HCT116 (cell line): ENCODE measurements around the gene PGAP3. TPM values are rescaled to one million over a fixed set of nuclear protein-coding genes. Genes with fewer than 3 reads are reported as not detected.

ENCODE experiments used
- ATAC-seq: fragments of 200-7000 bp; cut with Tn5 transposase; 2 replicates; pipeline ENCODE4 v1.9.1; 2020; ENCODE audit warnings: mild to moderate bottlenecking, moderate library complexity
- BruUV-seq: library from RNA; stranded (reverse); fragments of 400-500 nt; replicated peaks from 2 replicates; lab custom pipeline; 2021; lab: Mats Ljungman, UMichigan
- CTCF ChIA-PET: fragments of 300-600 bp; sonication (Branson Sonifier 250); formaldehyde crosslinking; loops from one replicate; lab custom pipeline; 2021; ENCODE audit warnings: antibody characterized with exemption; lab: Charles Lee
- POLR2A ChIA-PET: fragments of 300-600, 350-600 bp; sonication (Branson Sonifier 250); formaldehyde crosslinking; loops from one replicate; lab custom pipeline; 2021; ENCODE audit warnings: antibody characterized with exemption; lab: Charles Lee
- RAD21 ChIA-PET, 2 experiments: fragments of 300-600 bp; sonication (Branson Sonifier 250); formaldehyde crosslinking; loops; one replicate each; lab custom pipeline; 2023; ENCODE audit warnings: low total read pairs in 2 of 2; ENCODE audit not compliant: uncharacterized antibody in 2 of 2, unreplicated experiment in 2 of 2, low non-redundant PET in 1 of 2; lab: Charles Lee
- DNase-seq: peaks from one replicate; pipeline ENCODE4 v3.0.0-alpha.2; 2010; ENCODE audit warnings: low read depth, low spot score
- H2AFZ ChIP-seq: fragments of 200-600 bp; shearing (Covaris generic), sonication (generic); 2 replicates; pipeline ENCODE4 v1.6.1; 2017; ENCODE audit warnings: low read depth, mixed run types, mixed read lengths, antibody characterized with exemption, low read length; ENCODE audit not compliant: poor library complexity, severe bottlenecking
- H3K27ac ChIP-seq: 2 replicates; pipeline ENCODE4 v1.5.1; 2012; ENCODE audit warnings: low read depth, low read length
- H3K27me3 ChIP-seq: fragments of 200-600 bp; sonication (generic); 2 replicates; pipeline ENCODE4 v1.6.1; 2016; ENCODE audit warnings: mixed run types, low read length, mixed read lengths; ENCODE audit not compliant: insufficient read depth
- H3K36me3 ChIP-seq, 2 experiments: fragments of 200-500 bp in 1 of 2; fragments of 200-600 bp in 1 of 2; sonication (Bioruptor generic) in 1 of 2; sonication (generic) in 1 of 2; 2 replicates each; pipeline versions ENCODE4 v1.5.1 to v1.6.1; 2014 to 2016; ENCODE audit warnings: low read length in 2 of 2, inconsistent platforms in 1 of 2, mixed read lengths in 1 of 2, mixed run types in 1 of 2; ENCODE audit not compliant: insufficient read depth in 2 of 2, control insufficient read depth in 1 of 2
- H3K4me1 ChIP-seq, 2 experiments: fragments of 200-600 bp in 1 of 2; sonication (generic) in 1 of 2; 2 replicates each; pipeline versions ENCODE4 v1.5.1 to v1.6.1; 2012 to 2017; ENCODE audit warnings: low read length in 2 of 2, inconsistent platforms in 1 of 2, mild to moderate bottlenecking in 1 of 2, mixed read lengths in 1 of 2, mixed run types in 1 of 2, moderate library complexity in 1 of 2; ENCODE audit not compliant: insufficient read depth in 2 of 2, control insufficient read depth in 1 of 2
- H3K4me2 ChIP-seq: fragments of 200-600 bp; sonication (generic); 2 replicates; pipeline ENCODE4 v1.6.1; 2017; ENCODE audit warnings: mixed run types, low read length, mixed read lengths
- H3K4me3 ChIP-seq, 2 experiments: fragments of 200-600 bp in 1 of 2; sonication (generic) in 1 of 2; replicated peaks in 1 of 2; 2 replicates each; pipeline ENCODE4 v1.5.1; 2011 to 2016; ENCODE audit warnings: low read length in 2 of 2, control low read depth in 1 of 2, low read depth in 1 of 2, mild to moderate bottlenecking in 1 of 2, mixed read lengths in 1 of 2, mixed run types in 1 of 2
- H3K79me2 ChIP-seq: fragments of 200-600 bp; sonication (generic); 2 replicates; pipeline ENCODE4 v1.6.1; 2017; ENCODE audit warnings: mild to moderate bottlenecking, mixed run types, low read length, moderate library complexity, mixed read lengths; ENCODE audit not compliant: insufficient read depth
- H3K9ac ChIP-seq: fragments of 200-600 bp; sonication (generic); 2 replicates; pipeline ENCODE4 v1.6.1; 2016; ENCODE audit warnings: low read length, mixed read lengths
- H3K9me2 ChIP-seq: fragments of 200-600 bp; sonication (generic), shearing (Covaris generic); 2 replicates; pipeline ENCODE4 v1.6.1; 2017; ENCODE audit warnings: mixed run types, mild to moderate bottlenecking, moderate library complexity; ENCODE audit not compliant: insufficient read depth
- H3K9me3 ChIP-seq, 2 experiments: fragments of 200-500 bp in 1 of 2; fragments of 200-600 bp in 1 of 2; sonication (Bioruptor generic) in 1 of 2; sonication (generic) in 1 of 2; 2 replicates each; pipeline ENCODE4 v1.6.1; 2014 to 2017; ENCODE audit warnings: low read length in 2 of 2, mixed read lengths in 2 of 2, inconsistent platforms in 1 of 2, low read depth in 1 of 2, mild to moderate bottlenecking in 1 of 2, mixed run types in 1 of 2, moderate library complexity in 1 of 2; ENCODE audit not compliant: control insufficient read depth in 1 of 2, insufficient read depth in 1 of 2
- H4K20me1 ChIP-seq: fragments of 200-600 bp; sonication (generic), shearing (Covaris generic); 2 replicates; pipeline ENCODE4 v1.6.1; 2017; ENCODE audit warnings: mixed run types, mild to moderate bottlenecking, moderate library complexity; ENCODE audit not compliant: insufficient read depth
- EZH2phosphoT487 ChIP-seq: fragments of 200-600 bp; IDR thresholded peaks from 2 replicates; pipeline ENCODE4 v1.6.1; 2018; ENCODE audit warnings: antibody characterized with exemption, borderline replicate concordance
- MAX ChIP-seq: IDR thresholded peaks from 2 replicates; pipeline ENCODE4 v1.6.1; 2012
- REST ChIP-seq: IDR thresholded peaks from 2 replicates; pipeline ENCODE4 v1.6.1; 2012; ENCODE audit warnings: low read depth
- SP1 ChIP-seq: IDR thresholded peaks from 2 replicates; pipeline ENCODE4 v1.6.1; 2012; ENCODE audit warnings: low read depth
- ZFX ChIP-seq: fragments of 450-650 bp; IDR thresholded peaks from 2 replicates; pipeline ENCODE4 v1.6.1; 2017
- intact Hi-C: fragments of 100-400 bp; cut with micrococcal nuclease; formaldehyde crosslinking; loops from 2 replicates; pipeline ENCODE4 v1.10.0; 2022
- total RNA-seq: library from RNA; stranded (reverse); gene quantifications from one replicate; pipeline ENCODE4 v1.2.1, GENCODE V29; 2021; ENCODE audit not compliant: unreplicated experiment

The PGAP3 gene
- total RNA-seq, 1 experiment from 2014 or later = 15.2 TPM

- H3K4me1 ChIP-seq = peaks cover 26 to 37% of the 10 kb centered on the region in 2 experiments
- ChIA-PET RAD21 (interaction anchor here in 1 of 2 experiments (1.5 kb wide), 1 partner anchor 33 kb away, joined by 3 read pairs; no protein-coding TSS in a partner anchor), POLR2A (no interaction called here), CTCF (interaction anchor here (1.2 to 1.4 kb wide), 2 partner anchors 11 to 43 kb away, joined by 4 to 6 read pairs; no protein-coding TSS in a partner anchor)
- DNase-seq (no peak), ATAC-seq (no peak)
- peak within 1 kb of the TSS; percentile 64 for H3K27ac ChIP-seq
- H3K9ac ChIP-seq = peak within 1 kb of the TSS; percentile 57
- H3K27me3 ChIP-seq = no peaks in the 10 kb centered on the region
- intact Hi-C loops = no loop called here
- H3K9me3 ChIP-seq = no peaks in the 10 kb centered on the region
- H3K79me2 ChIP-seq = no peaks in the 10 kb centered on the region
- peak within 1 kb of the TSS; percentile 94 for H3K4me2 ChIP-seq
- H4K20me1 ChIP-seq = no peaks in the 10 kb centered on the region
- no peak for TF ChIP-seq EZH2phosphoT487
- TF ChIP-seq REST = no peak
- no peak for TF ChIP-seq ZFX
- no peak for TF ChIP-seq MAX
- no peak for TF ChIP-seq SP1
- no TSS peak for BruUV-seq
- H3K36me3 ChIP-seq = peaks cover 0 to 5% of the 10 kb centered on the region in 2 experiments; a peak in 1 of 4 replicates
- peak within 1 kb of the TSS in 1 of 2 experiments; percentile 58; a peak in 2 of 4 replicates for H3K4me3 ChIP-seq
- H2AFZ ChIP-seq = no peak within 1 kb of the TSS
- no peaks in the 10 kb centered on the region for H3K9me2 ChIP-seq
Observed at GRCh38 chr17:39664581-39665561, 23.0 kb downstream of the PGAP3 start, which contains the start of gene TCAP. Gene TCAP, plus strand, starts transcription at chr17:39665349. Its CDS starts 11 bp downstream, at chr17:39665360.
